H9 (cell line): ENCODE data around the gene UBE2D3. TPM values are rescaled to one million over a fixed set of nuclear protein-coding genes. Genes with fewer than 3 reads are reported as not detected.

ENCODE experiments used
- DNase-seq: peaks from one replicate; pipeline ENCODE4 v3.0.0-alpha.2; 2017
- H2AFZ ChIP-seq: one replicate; pipeline ENCODE4 v1.6.1; 2013; ENCODE audit warnings: mild to moderate bottlenecking, low read length, control low read depth, moderate library complexity
- H2AK5ac ChIP-seq: 2 replicates; pipeline ENCODE4 v1.6.1; 2013; ENCODE audit warnings: low read length, control low read depth, mixed read lengths; ENCODE audit not compliant: insufficient read length
- H2BK120ac ChIP-seq: one replicate; pipeline ENCODE4 v1.6.1; 2013; ENCODE audit warnings: low read depth, mild to moderate bottlenecking, low read length, control low read depth, inconsistent platforms; ENCODE audit not compliant: poor library complexity, severe bottlenecking
- H2BK12ac ChIP-seq: 2 replicates; pipeline ENCODE4 v1.6.1; 2013; ENCODE audit warnings: low read length, control low read depth, mixed read lengths, low read depth; ENCODE audit not compliant: insufficient read length
- H2BK15ac ChIP-seq: 2 replicates; pipeline ENCODE4 v1.6.1; 2013; ENCODE audit warnings: low read depth, low read length, control low read depth
- H2BK20ac ChIP-seq: one replicate; pipeline ENCODE4 v1.6.1; 2013; ENCODE audit warnings: low read depth, mild to moderate bottlenecking, low read length, control low read depth, inconsistent platforms; ENCODE audit not compliant: poor library complexity, severe bottlenecking
- H2BK5ac ChIP-seq: 2 replicates; pipeline ENCODE4 v1.6.1; 2013; ENCODE audit warnings: low read length, control low read depth, mixed read lengths; ENCODE audit not compliant: insufficient read length
- H3K14ac ChIP-seq: 2 replicates; pipeline ENCODE4 v1.6.1; 2013; ENCODE audit warnings: low read length, control low read depth; ENCODE audit not compliant: insufficient read depth
- H3K18ac ChIP-seq: 2 replicates; pipeline ENCODE4 v1.6.1; 2013; ENCODE audit warnings: low read depth, mild to moderate bottlenecking, mixed read lengths, low read length, control low read depth; ENCODE audit not compliant: insufficient read length
- H3K23ac ChIP-seq: 2 replicates; pipeline ENCODE4 v1.6.1; 2013; ENCODE audit warnings: low read length, control low read depth, mixed read lengths, low read depth; ENCODE audit not compliant: insufficient read length
- H3K23me2 ChIP-seq: 2 replicates; pipeline ENCODE4 v1.6.1; 2013; ENCODE audit warnings: low read depth, mild to moderate bottlenecking, mixed read lengths, low read length, control low read depth; ENCODE audit not compliant: insufficient read length, poor library complexity, severe bottlenecking
- H3K27ac ChIP-seq: 2 replicates; pipeline ENCODE4 v1.5.1; 2013; ENCODE audit warnings: low read length, control low read depth, mixed read lengths, low read depth; ENCODE audit not compliant: insufficient read length
- H3K27me3 ChIP-seq: 2 replicates; pipeline ENCODE4 v1.6.1; 2013; ENCODE audit warnings: low read length, control low read depth, inconsistent platforms; ENCODE audit not compliant: insufficient read depth
- H3K4ac ChIP-seq: 2 replicates; pipeline ENCODE4 v1.6.1; 2013; ENCODE audit warnings: low read depth, mild to moderate bottlenecking, control low read depth, inconsistent platforms, low read length, moderate library complexity
- H3K4me1 ChIP-seq: 2 replicates; pipeline ENCODE4 v1.6.1; 2013; ENCODE audit warnings: low read length, control low read depth, inconsistent platforms; ENCODE audit not compliant: insufficient read depth
- H3K4me2 ChIP-seq: 2 replicates; pipeline ENCODE4 v1.6.1; 2013; ENCODE audit warnings: low read length, control low read depth, mixed read lengths; ENCODE audit not compliant: insufficient read length, insufficient read depth
- H3K56ac ChIP-seq: 2 replicates; pipeline ENCODE4 v1.6.1; 2013; ENCODE audit warnings: low read depth, mild to moderate bottlenecking, mixed read lengths, low read length, control low read depth; ENCODE audit not compliant: insufficient read length
- H3K79me1 ChIP-seq: 2 replicates; pipeline ENCODE4 v1.6.1; 2013; ENCODE audit warnings: low read depth, mild to moderate bottlenecking, moderate library complexity, low read length, control low read depth, inconsistent platforms; ENCODE audit not compliant: insufficient read depth, poor library complexity, severe bottlenecking
- H3K79me2 ChIP-seq: 2 replicates; pipeline ENCODE4 v1.6.1; 2013; ENCODE audit warnings: low read length, control low read depth, inconsistent platforms; ENCODE audit not compliant: insufficient read depth
- H3K9ac ChIP-seq: 2 replicates; pipeline ENCODE4 v1.6.1; 2013; ENCODE audit warnings: low read length, control low read depth, mixed read lengths; ENCODE audit not compliant: insufficient read length; ENCODE audit errors: extremely low read depth
- H3K9me3 ChIP-seq: one replicate; pipeline ENCODE4 v1.6.1; 2013; ENCODE audit warnings: low read depth, low read length, inconsistent platforms; ENCODE audit not compliant: control insufficient read depth
- H3T11ph ChIP-seq: one replicate; pipeline ENCODE4 v1.6.1; 2013; ENCODE audit warnings: mild to moderate bottlenecking, low read length, control low read depth, inconsistent platforms
- H4K20me1 ChIP-seq: one replicate; pipeline ENCODE4 v1.6.1; 2013; ENCODE audit not compliant: control insufficient read depth, insufficient read length, insufficient read depth
- H4K5ac ChIP-seq: 2 replicates; pipeline ENCODE4 v1.6.1; 2013; ENCODE audit warnings: low read depth, mild to moderate bottlenecking, mixed read lengths, low read length, control low read depth; ENCODE audit not compliant: insufficient read length
- H4K8ac ChIP-seq: replicated peaks from 2 replicates; pipeline ENCODE4 v1.6.1; 2013; ENCODE audit warnings: low read length, control low read depth, mixed read lengths, low read depth; ENCODE audit not compliant: insufficient read length
- H4K91ac ChIP-seq: 2 replicates; pipeline ENCODE4 v1.6.1; 2013; ENCODE audit warnings: low read depth, mild to moderate bottlenecking, moderate library complexity, mixed read lengths, low read length, control low read depth; ENCODE audit not compliant: insufficient read length
- H3K27ac Mint-ChIP-seq, 3 experiments: 2 replicates in 2 of 3; 3 replicates in 1 of 3; pipeline ENCODE4 v1.8.0; 2020 to 2021; ENCODE audit warnings: mixed read lengths in 3 of 3, mild to moderate bottlenecking in 1 of 3, moderate library complexity in 1 of 3
- H3K27me3 Mint-ChIP-seq: 2 replicates; pipeline ENCODE4 v1.8.0; 2021; ENCODE audit warnings: low read depth, mild to moderate bottlenecking, moderate library complexity, mixed read lengths
- H3K36me3 Mint-ChIP-seq, 3 experiments: 2 replicates in 2 of 3; 3 replicates in 1 of 3; pipeline ENCODE4 v1.8.0; 2020 to 2021; ENCODE audit warnings: low read depth in 3 of 3, mixed read lengths in 3 of 3; ENCODE audit not compliant: insufficient read depth in 1 of 3
- H3K4me1 Mint-ChIP-seq, 2 experiments: 2 replicates each; pipeline ENCODE4 v1.8.0; 2020; ENCODE audit warnings: mixed read lengths in 2 of 2
- H3K4me3 Mint-ChIP-seq, 2 experiments: 2 replicates in 1 of 2; 3 replicates in 1 of 2; pipeline ENCODE4 v1.8.0; 2020 to 2021; ENCODE audit warnings: mild to moderate bottlenecking in 2 of 2, mixed read lengths in 2 of 2, moderate library complexity in 1 of 2
- H3K9me3 Mint-ChIP-seq, 2 experiments: 2 replicates in 1 of 2; 3 replicates in 1 of 2; pipeline ENCODE4 v1.8.0; 2020; ENCODE audit warnings: mild to moderate bottlenecking in 2 of 2, mixed read lengths in 2 of 2, moderate library complexity in 1 of 2
- CTCF ChIP-seq: fragments of 200-600 bp; sonication (generic); conservative IDR thresholded peaks from 3 replicates; pipeline ENCODE4 v1.8.0; 2021; ENCODE audit warnings: antibody characterized with exemption, mild to moderate bottlenecking
- WGBS: extraction: QIAGEN DNeasy Blood & Tissue Kit; methylation state at CpG from one replicate; pipeline ENCODE4 v1.1.7; 2013; ENCODE audit warnings: missing lambda C conversion rate, low lambda C conversion rate, mixed read lengths; ENCODE audit not compliant: insufficient read length; ENCODE audit errors: extremely low coverage; 5-methylcytosine and 5-hydroxymethylcytosine counted together
- total RNA-seq: library from RNA; stranded (reverse); gene quantifications from 2 replicates; pipeline ENCODE4 v1.2.1, GENCODE V29; 2021

UBE2D3 gene
- total RNA-seq, 1 experiment from 2014 or later, result 378 TPM

- H4K5ac ChIP-seq, result no peak overlapping the region
- WGBS, result no CpG with 5 or more reads among the region's 7 CpGs
- Mint-ChIP-seq H3K4me1 (no peaks in the 10 kb centered on the region), H3K36me3 (peaks cover 0 to 4% (median 2%) of the 10 kb centered on the region in 3 experiments; a peak in 3 of 7 replicates), H3K9me3 (no peaks in the 10 kb centered on the region; a peak in 1 of 5 replicates), H3K4me3 (no peak overlapping the region), H3K27ac (no peak overlapping the region), H3K27me3 (no peaks in the 10 kb centered on the region)
- no peaks in the 10 kb centered on the region for H3K4me1 ChIP-seq
- no peak overlapping the region for H4K91ac ChIP-seq
- H3K18ac ChIP-seq, result no peak overlapping the region
- no peak overlapping the region for H2BK20ac ChIP-seq
- H4K20me1 ChIP-seq, result no peaks in the 10 kb centered on the region
- no peak overlapping the region for H2BK15ac ChIP-seq
- no peak overlapping the region for H3K14ac ChIP-seq
- H3T11ph ChIP-seq, result no peak overlapping the region
- no peaks in the 10 kb centered on the region for H3K27me3 ChIP-seq
- no peak overlapping the region for H2AK5ac ChIP-seq
- H3K27ac ChIP-seq, result no peak overlapping the region
- no peak overlapping the region for H4K8ac ChIP-seq
- no peaks in the 10 kb centered on the region for H3K9me3 ChIP-seq
- DNase-seq, result no peak
- H2BK120ac ChIP-seq, result no peak overlapping the region
- H3K9ac ChIP-seq, result no peak overlapping the region
- H2AFZ ChIP-seq, result no peak overlapping the region
- no peak overlapping the region for H2BK5ac ChIP-seq
- H3K4ac ChIP-seq, result no peak overlapping the region
- H3K79me1 ChIP-seq, result no peaks in the 10 kb centered on the region
- no peak overlapping the region for H3K23ac ChIP-seq
- no peak overlapping the region for H3K56ac ChIP-seq
- H3K4me2 ChIP-seq, result no peak overlapping the region
- no peak for TF ChIP-seq CTCF
- no peak overlapping the region for H2BK12ac ChIP-seq
- H3K23me2 ChIP-seq, result no peaks in the 10 kb centered on the region
- H3K79me2 ChIP-seq, result no peaks in the 10 kb centered on the region
These were observed 40.1 kb downstream of the UBE2D3 start for GRCh38 chr4:102787096-102787881.
